HepG2 (cell line): Measurements from ENCODE around the gene PET100. TPM values are rescaled to one million over a fixed set of nuclear protein-coding genes. Genes with fewer than 3 reads are reported as not detected.

Source experiments
- CREB1 ChIP-seq, 2 experiments: fragments of 450-650 bp in 1 of 2; IDR thresholded peaks; 2 replicates each; pipeline ENCODE4 v1.6.1; 2016 to 2017; ENCODE audit warnings: control low read depth in 1 of 2, mild to moderate bottlenecking in 1 of 2, missing compliant biosample characterization in 1 of 2, missing genetic modification characterization in 1 of 2
- NCOR1 ChIP-seq: fragments of 200-600 bp; sonication (generic); IDR thresholded peaks from 2 replicates; pipeline ENCODE4 v1.7.0; 2017; ENCODE audit warnings: antibody characterized with exemption, low read length, borderline replicate concordance
- PRDM15 ChIP-seq: sonication (generic); formaldehyde crosslinking; IDR thresholded peaks from 2 replicates; pipeline ENCODE4 v1.4.0; 2020; ENCODE audit warnings: missing genetic modification reagents
- RBFOX2 ChIP-seq: fragments of 200-400 bp; formaldehyde crosslinking; IDR thresholded peaks from 2 replicates; pipeline ENCODE4 v1.6.1; 2017; ENCODE audit warnings: low read depth, mild to moderate bottlenecking, low read length
- ZBTB7A ChIP-seq: sonication (generic); formaldehyde crosslinking; IDR thresholded peaks from 2 replicates; pipeline ENCODE4 v1.8.0; 2022; ENCODE audit warnings: mild to moderate bottlenecking, missing genetic modification reagents
- ZMAT5 ChIP-seq: sonication (generic); formaldehyde crosslinking; IDR thresholded peaks from 2 replicates; pipeline ENCODE4 v1.5.0; 2020; ENCODE audit warnings: mild to moderate bottlenecking, low read depth, missing genetic modification reagents, borderline replicate concordance
- ZNF33A ChIP-seq: sonication (generic); formaldehyde crosslinking; IDR thresholded peaks from 2 replicates; pipeline ENCODE4 v1.5.1; 2020; ENCODE audit warnings: missing genetic modification reagents, mild to moderate bottlenecking, moderate library complexity, borderline replicate concordance
- polyA plus RNA-seq, 8 experiments: library from polyadenylated mRNA; depleted of rRNA in 3 of 8; stranded (reverse) in 7 of 8; unstranded in 1 of 8; fragments of >200 nt; fragmentation: Illumina TruSeq in 4 of 8; extraction: Trizol in 4 of 8; gene quantifications; 2 replicates each; pipeline versions ENCODE4 v1.2.1 to v1.2.3, GENCODE V29; 2011 to 2016; ENCODE audit warnings: low read depth in 4 of 8, missing spikeins in 1 of 8, mixed read lengths in 1 of 8; ENCODE audit not compliant: insufficient read depth in 1 of 8
- total RNA-seq, 5 experiments: library from RNA; depleted of rRNA; stranded (reverse); fragments of >200 nt; fragmentation: Illumina TruSeq; extraction: Trizol; gene quantifications; 2 replicates each; pipeline ENCODE4 v1.2.3, GENCODE V29; 2016; ENCODE audit warnings: low read depth in 1 of 5
- TF ChIP-seq, protein P1 (sequence below): sonication (generic); formaldehyde crosslinking; IDR thresholded peaks from 2 replicates; pipeline ENCODE4 v1.4.0; 2020; ENCODE audit warnings: missing genetic modification reagents
- TF ChIP-seq, protein P2 (sequence below), 2 experiments: sonication (generic) in 1 of 2; formaldehyde crosslinking in 1 of 2; IDR thresholded peaks; 2 replicates each; pipeline versions ENCODE4 v1.6.1 to v1.9.0; 2014 to 2022; ENCODE audit warnings: antibody characterized with exemption in 1 of 2, borderline replicate concordance in 1 of 2, inconsistent platforms in 1 of 2, low read depth in 1 of 2, missing genetic modification reagents in 1 of 2
- TF ChIP-seq, protein P3 (sequence below): sonication (generic); formaldehyde crosslinking; IDR thresholded peaks from 2 replicates; pipeline ENCODE4 v1.5.0; 2020; ENCODE audit warnings: missing genetic modification reagents
- TF ChIP-seq, protein P4 (sequence below): IDR thresholded peaks from 2 replicates; pipeline ENCODE4 v1.6.1; 2016; ENCODE audit warnings: mild to moderate bottlenecking

The PET100 gene
- total and polyA plus RNA-seq, 2 of the 13 experiments (the other 11 are each of a cell fraction or from before 2014, with no cell fraction given): 22.3 to 66.5 TPM

DNA sequence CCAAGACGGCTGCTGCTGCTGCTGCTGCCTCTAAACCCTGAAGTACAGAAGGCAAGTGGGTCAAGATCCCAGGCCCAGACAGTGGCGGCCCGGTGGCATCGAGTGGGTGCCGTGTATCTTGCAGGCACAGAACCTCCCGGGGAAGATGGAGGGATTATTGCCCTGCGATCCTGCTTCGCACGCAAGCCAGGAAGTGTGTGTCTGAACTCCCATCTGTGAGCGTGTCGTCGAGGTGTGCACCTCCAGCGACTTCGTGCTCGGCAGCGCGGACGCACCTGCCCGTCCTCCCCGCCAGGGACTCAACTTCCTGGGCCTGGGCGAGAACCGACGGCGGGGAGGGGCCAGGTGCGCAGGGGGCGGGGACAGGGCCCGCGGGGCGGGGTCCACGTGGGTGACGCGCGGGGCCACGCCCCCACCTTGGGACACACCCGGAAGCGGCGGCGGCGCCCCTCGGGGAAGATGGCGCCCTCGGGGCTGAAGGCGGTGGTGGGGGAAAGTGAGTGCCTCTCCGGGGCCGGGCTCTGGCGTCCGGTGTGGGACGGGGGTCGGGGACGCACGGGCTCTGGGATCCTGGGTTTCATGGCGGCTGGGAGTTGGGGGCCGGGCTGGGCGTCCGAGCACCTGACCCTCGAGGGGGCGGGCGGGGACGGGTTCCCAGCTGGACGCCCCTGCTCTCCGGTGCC lies 7.2 kb downstream of the PET100 start, which contains the start of gene STXBP2 (continued):
- TF ChIP-seq ZNF33A (CRISPR knock-in tag) (no peak), NCOR1 (no peak), ZBTB7A (CRISPR knock-in tag) (no peak), RBFOX2 (peak; percentile 85), PRDM15 (CRISPR knock-in tag) (no peak), CREB1 (IDR thresholded peaks at IDR 0.05) (peak; percentile 53), CREB1 (CRISPR knock-in tag; IDR thresholded peaks at IDR 0.05) (no peak), ZMAT5 (CRISPR knock-in tag) (no peak)
- TF ChIP-seq, protein P1, sequence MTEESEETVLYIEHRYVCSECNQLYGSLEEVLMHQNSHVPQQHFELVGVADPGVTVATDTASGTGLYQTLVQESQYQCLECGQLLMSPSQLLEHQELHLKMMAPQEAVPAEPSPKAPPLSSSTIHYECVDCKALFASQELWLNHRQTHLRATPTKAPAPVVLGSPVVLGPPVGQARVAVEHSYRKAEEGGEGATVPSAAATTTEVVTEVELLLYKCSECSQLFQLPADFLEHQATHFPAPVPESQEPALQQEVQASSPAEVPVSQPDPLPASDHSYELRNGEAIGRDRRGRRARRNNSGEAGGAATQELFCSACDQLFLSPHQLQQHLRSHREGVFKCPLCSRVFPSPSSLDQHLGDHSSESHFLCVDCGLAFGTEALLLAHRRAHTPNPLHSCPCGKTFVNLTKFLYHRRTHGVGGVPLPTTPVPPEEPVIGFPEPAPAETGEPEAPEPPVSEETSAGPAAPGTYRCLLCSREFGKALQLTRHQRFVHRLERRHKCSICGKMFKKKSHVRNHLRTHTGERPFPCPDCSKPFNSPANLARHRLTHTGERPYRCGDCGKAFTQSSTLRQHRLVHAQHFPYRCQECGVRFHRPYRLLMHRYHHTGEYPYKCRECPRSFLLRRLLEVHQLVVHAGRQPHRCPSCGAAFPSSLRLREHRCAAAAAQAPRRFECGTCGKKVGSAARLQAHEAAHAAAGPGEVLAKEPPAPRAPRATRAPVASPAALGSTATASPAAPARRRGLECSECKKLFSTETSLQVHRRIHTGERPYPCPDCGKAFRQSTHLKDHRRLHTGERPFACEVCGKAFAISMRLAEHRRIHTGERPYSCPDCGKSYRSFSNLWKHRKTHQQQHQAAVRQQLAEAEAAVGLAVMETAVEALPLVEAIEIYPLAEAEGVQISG (CRISPR knock-in tag): peak; percentile 55; the same call in 1 of the 2 replicates
- TF ChIP-seq, protein P2, sequence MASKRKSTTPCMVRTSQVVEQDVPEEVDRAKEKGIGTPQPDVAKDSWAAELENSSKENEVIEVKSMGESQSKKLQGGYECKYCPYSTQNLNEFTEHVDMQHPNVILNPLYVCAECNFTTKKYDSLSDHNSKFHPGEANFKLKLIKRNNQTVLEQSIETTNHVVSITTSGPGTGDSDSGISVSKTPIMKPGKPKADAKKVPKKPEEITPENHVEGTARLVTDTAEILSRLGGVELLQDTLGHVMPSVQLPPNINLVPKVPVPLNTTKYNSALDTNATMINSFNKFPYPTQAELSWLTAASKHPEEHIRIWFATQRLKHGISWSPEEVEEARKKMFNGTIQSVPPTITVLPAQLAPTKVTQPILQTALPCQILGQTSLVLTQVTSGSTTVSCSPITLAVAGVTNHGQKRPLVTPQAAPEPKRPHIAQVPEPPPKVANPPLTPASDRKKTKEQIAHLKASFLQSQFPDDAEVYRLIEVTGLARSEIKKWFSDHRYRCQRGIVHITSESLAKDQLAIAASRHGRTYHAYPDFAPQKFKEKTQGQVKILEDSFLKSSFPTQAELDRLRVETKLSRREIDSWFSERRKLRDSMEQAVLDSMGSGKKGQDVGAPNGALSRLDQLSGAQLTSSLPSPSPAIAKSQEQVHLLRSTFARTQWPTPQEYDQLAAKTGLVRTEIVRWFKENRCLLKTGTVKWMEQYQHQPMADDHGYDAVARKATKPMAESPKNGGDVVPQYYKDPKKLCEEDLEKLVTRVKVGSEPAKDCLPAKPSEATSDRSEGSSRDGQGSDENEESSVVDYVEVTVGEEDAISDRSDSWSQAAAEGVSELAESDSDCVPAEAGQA (IDR thresholded peaks at IDR 0.05; ENCODE audit: low read depth): no peak
- TF ChIP-seq, protein P2 (CRISPR knock-in tag; IDR thresholded peaks at IDR 0.05; ENCODE audit: borderline replicate concordance): no peak
- TF ChIP-seq, protein P3, sequence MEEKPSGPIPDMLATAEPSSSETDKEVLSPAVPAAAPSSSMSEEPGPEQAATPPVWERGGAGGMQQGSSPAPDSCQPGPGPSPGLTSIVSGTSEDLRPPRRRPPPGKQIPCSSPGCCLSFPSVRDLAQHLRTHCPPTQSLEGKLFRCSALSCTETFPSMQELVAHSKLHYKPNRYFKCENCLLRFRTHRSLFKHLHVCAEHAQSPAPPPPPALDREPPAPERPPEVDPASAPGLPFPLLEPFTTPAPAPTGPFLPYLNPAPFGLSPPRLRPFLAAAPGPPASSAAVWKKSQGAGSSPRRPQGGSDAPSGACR (CRISPR knock-in tag): no peak
- TF ChIP-seq, protein P4, sequence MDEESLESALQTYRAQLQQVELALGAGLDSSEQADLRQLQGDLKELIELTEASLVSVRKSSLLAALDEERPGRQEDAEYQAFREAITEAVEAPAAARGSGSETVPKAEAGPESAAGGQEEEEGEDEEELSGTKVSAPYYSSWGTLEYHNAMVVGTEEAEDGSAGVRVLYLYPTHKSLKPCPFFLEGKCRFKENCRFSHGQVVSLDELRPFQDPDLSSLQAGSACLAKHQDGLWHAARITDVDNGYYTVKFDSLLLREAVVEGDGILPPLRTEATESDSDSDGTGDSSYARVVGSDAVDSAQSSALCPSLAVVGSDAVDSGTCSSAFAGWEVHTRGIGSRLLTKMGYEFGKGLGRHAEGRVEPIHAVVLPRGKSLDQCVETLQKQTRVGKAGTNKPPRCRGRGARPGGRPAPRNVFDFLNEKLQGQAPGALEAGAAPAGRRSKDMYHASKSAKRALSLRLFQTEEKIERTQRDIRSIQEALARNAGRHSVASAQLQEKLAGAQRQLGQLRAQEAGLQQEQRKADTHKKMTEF (CRISPR knock-in tag): peak; percentile 30; the same call in 1 of the 2 replicates
